ENCODE results near the gene GGTLC1. TPM values are rescaled to one million over a fixed set of nuclear protein-coding genes. Genes with fewer than 3 reads are reported as not detected.

Gene GGTLC1
- polyA plus RNA-seq, 2 of the 4 experiments (the other 2 are of a cell fraction), result not detected

GRCh38 chr20:24018796-24019195 lies 30.2 kb upstream of the GGTLC1 start:
- 0 out of 3 replicates have a peak, but pooled peaks cover 3% of the 10 kb centered on the region for H3K4me1 ChIP-seq
- ChIA-PET POLR2A (no interaction called here), CTCF (interaction anchor here (1.0 to 1.2 kb wide), 2 partner anchors 14 to 18 kb away, joined by 3 to 4 read pairs; no protein-coding TSS in a partner anchor)
- H3K9me3 ChIP-seq, result no peaks in the 10 kb centered on the region
- no peak for TF ChIP-seq HOXA7 (CRISPR knock-in tag; IDR thresholded peaks at IDR 0.05)
- no peak for TF ChIP-seq HOXB13 (CRISPR knock-in tag; IDR thresholded peaks at IDR 0.05; ENCODE audit: low read depth)
- no peak for TF ChIP-seq RNF2 (IDR thresholded peaks at IDR 0.05; ENCODE audit: borderline replicate concordance, low read depth)
- no peak for TF ChIP-seq FOXS1 (CRISPR knock-in tag; IDR thresholded peaks at IDR 0.05)
- no peak for TF ChIP-seq HEYL (CRISPR knock-in tag; IDR thresholded peaks at IDR 0.05)
- no peak for TF ChIP-seq EHMT2 (IDR thresholded peaks at IDR 0.05; ENCODE audit: low read depth)
- TF ChIP-seq MAFK (IDR thresholded peaks at IDR 0.05; ENCODE audit: partially characterized antibody), result no peak
- TF ChIP-seq PHF8 (IDR thresholded peaks at IDR 0.05; ENCODE audit: borderline replicate concordance, low read depth), result no peak
- no peak for TF ChIP-seq PBX3 (IDR thresholded peaks at IDR 0.05)
- TF ChIP-seq BCL3 (IDR thresholded peaks at IDR 0.05), result no peak
- no peak for TF ChIP-seq ZSCAN20 (CRISPR knock-in tag; IDR thresholded peaks at IDR 0.05)
- TF ChIP-seq HES2 (IDR thresholded peaks at IDR 0.05), result no peak
- no peak overlapping the region for H3K4me3 ChIP-seq
- no peak overlapping the region for H3K4me2 ChIP-seq
- no peak for FAIRE-seq
- WGBS (ENCODE audit: missing lambda C conversion rate), result 16% methylated on average over 2 of the region's 2 CpGs
- peak; percentile 21 to 53; a peak in 3 of 6 replicates for ATAC-seq
- peak in 1 of 2 experiments; percentile 49 for DNase-seq (ENCODE audit: low read depth in 1 of 2, low spot score in 1 of 2)
- no peak overlapping the region for H3K27ac ChIP-seq

GRCh38 chr20:24017458-24017755 lies 28.8 kb upstream of the GGTLC1 start:
- no peak overlapping the region for H3K27ac ChIP-seq
- H3K9me3 ChIP-seq, result no peaks in the 10 kb centered on the region
- no peak overlapping the region for H3K4me2 ChIP-seq
- WGBS (ENCODE audit: missing lambda C conversion rate), result 45% methylated on average over 3 of the region's 3 CpGs
- TF ChIP-seq JUNB (IDR thresholded peaks at IDR 0.05) (no peak), HEYL (CRISPR knock-in tag; IDR thresholded peaks at IDR 0.05) (no peak), FOSB (CRISPR knock-in tag; IDR thresholded peaks at IDR 0.05) (no peak), TP53 (CRISPR knock-in tag; IDR thresholded peaks at IDR 0.05) (no peak), MAZ (IDR thresholded peaks at IDR 0.05; ENCODE audit: borderline replicate concordance, low read depth, low read length) (no peak), HOXA7 (CRISPR knock-in tag; IDR thresholded peaks at IDR 0.05) (no peak)
- FAIRE-seq (no peak), ATAC-seq (no peak), DNase-seq (ENCODE audit: low read depth in 1 of 2, low spot score in 1 of 2) (no peak)
- POLR2A ChIA-PET, result no interaction called here
- H3K4me1 ChIP-seq, result 0 out of 3 replicates have a peak, but pooled peaks cover 3% of the 10 kb centered on the region
- CTCF ChIA-PET, result interaction anchor here (0.9 kb wide), 1 partner anchor 900 kb away, joined by 3 read pairs; no protein-coding TSS in a partner anchor
- H3K4me3 ChIP-seq, result no peak overlapping the region

GRCh38 chr20:24016607-24017457 lies 28.3 kb upstream of the GGTLC1 start:
- CTCF ChIA-PET, result interaction anchor here (1.3 to 1.4 kb wide), 2 partner anchors 14 to 185 kb away, joined by 3 to 5 read pairs; no protein-coding TSS in a partner anchor
- no peak overlapping the region for H3K4me3 ChIP-seq
- no peak for DNase-seq (ENCODE audit: low read depth in 1 of 2, low spot score in 1 of 2)
- H3K4me2 ChIP-seq, result no peak overlapping the region
- no peak for ATAC-seq
- POLR2A ChIA-PET, result no interaction called here
- 63% methylated on average over 8 of the region's 8 CpGs for WGBS (ENCODE audit: missing lambda C conversion rate)
- H3K4me1 ChIP-seq, result 0 out of 3 replicates have a peak, but pooled peaks cover 3% of the 10 kb centered on the region
- H3K27ac ChIP-seq, result no peak overlapping the region
- TF ChIP-seq ZC3H11A (IDR thresholded peaks at IDR 0.05), result no peak
- TF ChIP-seq ATOH8 (CRISPR knock-in tag; IDR thresholded peaks at IDR 0.05; ENCODE audit: low read depth), result no peak
- TF ChIP-seq SREBF2 (IDR thresholded peaks at IDR 0.05), result no peak
- no peak for TF ChIP-seq MAFK (IDR thresholded peaks at IDR 0.05; ENCODE audit: partially characterized antibody)
- no peak for TF ChIP-seq HES2 (IDR thresholded peaks at IDR 0.05)
- TF ChIP-seq E2F6 (IDR thresholded peaks at IDR 0.05; ENCODE audit: borderline replicate concordance, low read depth), result no peak
- no peak for TF ChIP-seq HOXA7 (CRISPR knock-in tag; IDR thresholded peaks at IDR 0.05)
- no peak for TF ChIP-seq TFCP2L1 (CRISPR knock-in tag; IDR thresholded peaks at IDR 0.05)
- no peak for TF ChIP-seq TP53 (CRISPR knock-in tag; IDR thresholded peaks at IDR 0.05)
- TF ChIP-seq ZSCAN20 (CRISPR knock-in tag; IDR thresholded peaks at IDR 0.05), result no peak
- TF ChIP-seq CHD2 (IDR thresholded peaks at IDR 0.05; ENCODE audit: low read length, partially characterized antibody), result no peak
- no peak for TF ChIP-seq FOSB (CRISPR knock-in tag; IDR thresholded peaks at IDR 0.05)
- TF ChIP-seq GATA3 (IDR thresholded peaks at IDR 0.05; ENCODE audit: borderline replicate concordance), result no peak
- FAIRE-seq, result no peak
- H3K9me3 ChIP-seq, result no peaks in the 10 kb centered on the region

All from A549 (cell line).